GM10266 (cell line): ENCODE data around the gene ORM1.

Source experiments
- DNase-seq: peaks from one replicate; pipeline ENCODE4 v3.0.0; 2012; ENCODE audit errors: extremely low spot score
- TF ChIP-seq, protein P1 (sequence below): IDR thresholded peaks from 2 replicates; pipeline ENCODE4 v1.5.1; 2012; ENCODE audit warnings: mild to moderate bottlenecking, low read depth; ENCODE audit not compliant: control insufficient read depth, insufficient read depth; ENCODE audit errors: missing control alignments

The ORM1 gene

GRCh38 chr9:114350636-114351401 is 27.9 kb downstream of the ORM1 start:
- TF ChIP-seq, protein P1, sequence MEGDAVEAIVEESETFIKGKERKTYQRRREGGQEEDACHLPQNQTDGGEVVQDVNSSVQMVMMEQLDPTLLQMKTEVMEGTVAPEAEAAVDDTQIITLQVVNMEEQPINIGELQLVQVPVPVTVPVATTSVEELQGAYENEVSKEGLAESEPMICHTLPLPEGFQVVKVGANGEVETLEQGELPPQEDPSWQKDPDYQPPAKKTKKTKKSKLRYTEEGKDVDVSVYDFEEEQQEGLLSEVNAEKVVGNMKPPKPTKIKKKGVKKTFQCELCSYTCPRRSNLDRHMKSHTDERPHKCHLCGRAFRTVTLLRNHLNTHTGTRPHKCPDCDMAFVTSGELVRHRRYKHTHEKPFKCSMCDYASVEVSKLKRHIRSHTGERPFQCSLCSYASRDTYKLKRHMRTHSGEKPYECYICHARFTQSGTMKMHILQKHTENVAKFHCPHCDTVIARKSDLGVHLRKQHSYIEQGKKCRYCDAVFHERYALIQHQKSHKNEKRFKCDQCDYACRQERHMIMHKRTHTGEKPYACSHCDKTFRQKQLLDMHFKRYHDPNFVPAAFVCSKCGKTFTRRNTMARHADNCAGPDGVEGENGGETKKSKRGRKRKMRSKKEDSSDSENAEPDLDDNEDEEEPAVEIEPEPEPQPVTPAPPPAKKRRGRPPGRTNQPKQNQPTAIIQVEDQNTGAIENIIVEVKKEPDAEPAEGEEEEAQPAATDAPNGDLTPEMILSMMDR: no peak
- DNase-seq: no peak

GRCh38 chr9:114351932-114352331 is 29.0 kb downstream of the ORM1 start:
- TF ChIP-seq, protein P1: no peak
- no peak for DNase-seq

GRCh38 chr9:114355821-114356220 is 32.9 kb downstream of the ORM1 start:
- TF ChIP-seq, protein P1: no peak
- no peak for DNase-seq

DNA sequence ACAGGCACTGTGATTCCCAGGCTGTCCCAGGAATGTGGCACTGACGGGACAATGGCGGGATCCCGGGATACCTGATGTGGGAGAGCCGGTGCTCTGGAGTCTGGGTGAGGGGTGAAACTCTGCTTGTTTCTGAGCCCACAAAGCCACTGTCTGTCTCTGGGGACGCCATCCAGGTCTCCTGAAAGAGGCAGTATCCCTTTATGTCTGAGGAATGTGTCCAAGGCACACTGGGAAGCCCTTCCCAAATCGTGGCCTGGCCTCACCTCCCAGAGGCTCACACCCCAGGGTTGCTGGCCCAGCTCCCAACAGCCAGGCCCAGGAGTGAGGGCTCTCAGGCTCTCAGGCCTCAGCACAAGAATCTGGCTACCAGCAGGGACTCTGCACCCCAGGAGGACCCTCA is 33.9 kb downstream of the ORM1 start:
- TF ChIP-seq, protein P1: no peak
- no peak for DNase-seq

DNA sequence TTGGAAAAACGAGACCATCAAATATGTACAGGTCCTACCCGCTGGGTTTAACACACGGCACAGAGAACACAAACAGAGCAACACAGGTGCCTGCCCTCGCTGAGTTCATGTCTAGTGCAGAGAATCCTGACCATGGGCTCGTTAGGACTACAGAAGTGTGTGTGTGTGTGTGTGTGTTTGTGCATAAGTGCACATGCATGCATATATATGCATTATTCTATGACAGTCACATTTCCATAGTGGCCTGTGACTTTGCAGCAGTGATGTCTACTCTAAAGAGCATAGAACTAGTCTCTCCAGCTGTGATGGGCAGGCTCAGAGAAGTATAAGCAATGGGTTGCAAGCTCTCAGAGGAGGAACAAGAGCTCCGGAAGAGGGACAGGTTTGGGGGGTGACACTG is 34.5 kb downstream of the ORM1 start:
- TF ChIP-seq, protein P1: no peak

GRCh38 chr9:114357911-114358328 is 35.0 kb downstream of the ORM1 start:
- TF ChIP-seq, protein P1: no peak
- DNase-seq: no peak

More for the DNA sequence above, 34.5 kb downstream of the ORM1 start:
- no peak for DNase-seq

- TF ChIP-seq, protein P1: no peak
- DNase-seq: no peak
Measured at GRCh38 chr9:114359801-114360200, 36.9 kb downstream of the ORM1 start.
